IPS DF 4.7 (cell line): ENCODE data around the gene ACO2.

Experiments used
- DNase-seq: peaks from one replicate; pipeline ENCODE4 v3.0.0-alpha.2; 2013; ENCODE audit warnings: low spot score; ENCODE audit errors: extremely low read depth

ACO2 gene

GRCh38 chr22:41523464-41524221, 54.7 kb downstream of the ACO2 start:
- no peak for DNase-seq

GRCh38 chr22:41524251-41524661, 55.3 kb downstream of the ACO2 start:
- DNase-seq = no peak

GRCh38 chr22:41524809-41525449, 56.0 kb downstream of the ACO2 start:
- DNase-seq = no peak

GRCh38 chr22:41525450-41526225, 56.7 kb downstream of the ACO2 start:
- no peak for DNase-seq

GRCh38 chr22:41526226-41526829, 57.4 kb downstream of the ACO2 start:
- DNase-seq = no peak

GRCh38 chr22:41526830-41527799, 58.2 kb downstream of the ACO2 start:
- no peak for DNase-seq

- DNase-seq = no peak
Measured at GRCh38 chr22:41528132-41528766, 59.3 kb downstream of the ACO2 start.

- DNase-seq = no peak
Measured at GRCh38 chr22:41528938-41529561, 60.1 kb downstream of the ACO2 start.

- DNase-seq = no peak
Measured at GRCh38 chr22:41530890-41531714, 62.2 kb downstream of the ACO2 start.

GRCh38 chr22:41531715-41532477, 63.0 kb downstream of the ACO2 start:
- DNase-seq = no peak

- DNase-seq = no peak
Measured at GRCh38 chr22:41532908-41533825, 64.2 kb downstream of the ACO2 start.

GRCh38 chr22:41534219-41534618, 65.3 kb downstream of the ACO2 start:
- no peak for DNase-seq

- no peak for DNase-seq
Measured at GRCh38 chr22:41535244-41535643, 66.3 kb downstream of the ACO2 start.

GRCh38 chr22:41537203-41537602, 68.3 kb downstream of the ACO2 start:
- no peak for DNase-seq

GRCh38 chr22:41538583-41538982, 69.7 kb downstream of the ACO2 start:
- DNase-seq = no peak

- DNase-seq = no peak
Measured at GRCh38 chr22:41539146-41540005, 70.5 kb downstream of the ACO2 start.
